ENCODE measurements around the gene CFAP299.

- TF ChIP-seq CTCF (IDR thresholded peaks at IDR 0.05; ENCODE audit: poor library complexity) (no peak), EZH2phosphoT487 (IDR thresholded peaks at IDR 0.05; ENCODE audit: low read depth, severe bottlenecking, unreplicated experiment) (no peak), EZH2 (IDR thresholded peaks at IDR 0.05; ENCODE audit: borderline replicate concordance) (no peak)
Observed at GRCh38 chr4:80897537-80898303, 562.2 kb downstream of the CFAP299 start.
